H1 (cell line): ENCODE measurements around the gene TUBB2B. TPM values are rescaled to one million over a fixed set of nuclear protein-coding genes. Genes with fewer than 3 reads are reported as not detected.

Source experiments
- CTCF ChIA-PET: fragments of 300-600 bp; sonication (Branson Sonifier 250); formaldehyde crosslinking; loops from one replicate; lab custom pipeline; 2021; ENCODE audit not compliant: partially characterized antibody; lab: Charles Lee
- POLR2A ChIA-PET: fragments of 300-600 bp; sonication (Branson Sonifier 250); formaldehyde crosslinking; loops from one replicate; lab custom pipeline; 2021; ENCODE audit warnings: inconsistent platforms; ENCODE audit not compliant: partially characterized antibody; lab: Charles Lee
- DNase-seq, 2 experiments: peaks; one replicate each; pipeline versions ENCODE4 v3.0.0 to v3.0.0-alpha.2; 2010 to 2022; ENCODE audit warnings: low spot score in 2 of 2, low read depth in 1 of 2, mixed read lengths in 1 of 2
- FAIRE-seq: peaks from 2 replicates; lab custom pipeline; 2011; peaks lifted over from hg19 to GRCh38; lab: Jason Lieb, UNC
- H2AFZ ChIP-seq: 2 replicates; pipeline ENCODE4 v1.8.1; 2012; ENCODE audit warnings: low read length, inconsistent platforms
- H2AK5ac ChIP-seq: 2 replicates; pipeline ENCODE4 v1.6.1; 2013; ENCODE audit warnings: low read depth, low read length
- H2BK120ac ChIP-seq: replicated peaks from 2 replicates; pipeline ENCODE3; 2013; ENCODE audit warnings: low read depth, low read length, inconsistent platforms
- H2BK12ac ChIP-seq: 2 replicates; pipeline ENCODE4 v1.6.1; 2013; ENCODE audit warnings: low read depth, low read length
- H2BK15ac ChIP-seq: 2 replicates; pipeline ENCODE4 v1.6.1; 2013; ENCODE audit warnings: low read length
- H2BK20ac ChIP-seq: 2 replicates; pipeline ENCODE4 v1.6.1; 2013; ENCODE audit warnings: low read length
- H2BK5ac ChIP-seq: 2 replicates; pipeline ENCODE4 v1.6.1; 2013; ENCODE audit warnings: low read depth, low read length
- H3K14ac ChIP-seq: 2 replicates; pipeline ENCODE4 v1.6.1; 2013; ENCODE audit warnings: inconsistent platforms; ENCODE audit not compliant: insufficient read length
- H3K18ac ChIP-seq: 2 replicates; pipeline ENCODE4 v1.6.1; 2013; ENCODE audit warnings: low read length; ENCODE audit errors: extremely low read depth
- H3K23ac ChIP-seq: 2 replicates; pipeline ENCODE4 v1.6.1; 2013; ENCODE audit warnings: inconsistent platforms; ENCODE audit not compliant: insufficient read length
- H3K23me2 ChIP-seq: 2 replicates; pipeline ENCODE4 v1.6.1; 2013; ENCODE audit warnings: low read depth, low read length
- H3K27ac ChIP-seq: 2 replicates; pipeline ENCODE4 v1.6.1; 2011; ENCODE audit warnings: low read depth, low read length, inconsistent platforms
- H3K27me3 ChIP-seq, 4 experiments: replicated peaks in 1 of 4; 1 replicate in 1 of 4; 2 replicates in 3 of 4; pipeline versions ENCODE4 v1.6.1 to v1.8.1; 2011 to 2013; ENCODE audit warnings: low read length in 3 of 4, mild to moderate bottlenecking in 3 of 4, inconsistent platforms in 2 of 4, mixed read lengths in 2 of 4, moderate library complexity in 1 of 4; ENCODE audit not compliant: control insufficient read depth in 3 of 4, insufficient read depth in 3 of 4; ENCODE audit errors: extremely low read depth in 1 of 4
- H3K36me3 ChIP-seq, 4 experiments: 2 replicates each; pipeline versions ENCODE4 v1.6.1 to v1.8.1; 2011 to 2013; ENCODE audit warnings: mild to moderate bottlenecking in 4 of 4, low read length in 3 of 4, moderate library complexity in 2 of 4, control low read depth in 1 of 4, inconsistent platforms in 1 of 4; ENCODE audit not compliant: insufficient read depth in 4 of 4, control insufficient read depth in 2 of 4
- H3K4ac ChIP-seq: replicated peaks from 2 replicates; pipeline ENCODE3; 2013; ENCODE audit warnings: low read length, low read depth, mixed read lengths, inconsistent platforms; ENCODE audit not compliant: insufficient read length
- H3K4me1 ChIP-seq, 4 experiments: replicated peaks in 1 of 4; 1 replicate in 1 of 4; 2 replicates in 3 of 4; pipeline versions ENCODE4 v1.6.1 to v1.8.1; 2011 to 2013; ENCODE audit warnings: low read length in 3 of 4, inconsistent platforms in 2 of 4, mixed read lengths in 1 of 4; ENCODE audit not compliant: insufficient read depth in 4 of 4, control insufficient read depth in 3 of 4
- H3K4me2 ChIP-seq, 2 experiments: 2 replicates each; pipeline versions ENCODE4 v1.6.1 to v1.8.1; 2011 to 2013; ENCODE audit warnings: low read depth in 2 of 2, low read length in 2 of 2, control low read depth in 1 of 2, inconsistent platforms in 1 of 2, mild to moderate bottlenecking in 1 of 2; ENCODE audit not compliant: insufficient read depth in 1 of 2
- H3K4me3 ChIP-seq, 4 experiments: fragments of 200-600, 300-600 bp in 1 of 4; sonication (generic), shearing (Covaris generic), sonication (Bioruptor Twin) in 1 of 4; 2 replicates each; pipeline versions ENCODE4 v1.5.1 to v1.8.1; 2011 to 2016; ENCODE audit warnings: low read length in 4 of 4, low read depth in 3 of 4, control low read depth in 2 of 4, inconsistent platforms in 2 of 4, mild to moderate bottlenecking in 2 of 4, mixed read lengths in 1 of 4, moderate library complexity in 1 of 4; ENCODE audit not compliant: insufficient read depth in 2 of 4; ENCODE audit errors: extremely low read depth in 1 of 4
- H3K56ac ChIP-seq: replicated peaks from 2 replicates; pipeline ENCODE3; 2013; ENCODE audit warnings: low read depth, mild to moderate bottlenecking, mixed read lengths, low read length, inconsistent platforms; ENCODE audit not compliant: insufficient read length
- H3K79me1 ChIP-seq: 2 replicates; pipeline ENCODE4 v1.6.1; 2013; ENCODE audit warnings: low read depth, low read length, control low read depth
- H3K79me2 ChIP-seq, 2 experiments: 2 replicates each; pipeline versions ENCODE4 v1.6.1 to v1.8.1; 2012 to 2013; ENCODE audit warnings: low read length in 2 of 2, mild to moderate bottlenecking in 2 of 2, inconsistent platforms in 1 of 2; ENCODE audit not compliant: insufficient read depth in 2 of 2, control insufficient read depth in 1 of 2
- H3K9ac ChIP-seq, 4 experiments: replicated peaks in 1 of 4; 1 replicate in 1 of 4; 2 replicates in 3 of 4; pipeline versions ENCODE4 v1.6.1 to v1.8.1; 2011 to 2013; ENCODE audit warnings: low read depth in 3 of 4, low read length in 3 of 4, control low read depth in 2 of 4, mild to moderate bottlenecking in 2 of 4, moderate library complexity in 2 of 4, inconsistent platforms in 1 of 4; ENCODE audit errors: extremely low read depth in 1 of 4
- H3K9me3 ChIP-seq, 2 experiments: 2 replicates each; pipeline versions ENCODE4 v1.6.1 to v1.8.1; 2012 to 2013; ENCODE audit warnings: mild to moderate bottlenecking in 2 of 2, moderate library complexity in 2 of 2, control low read depth in 1 of 2, inconsistent platforms in 1 of 2, low read depth in 1 of 2, low read length in 1 of 2, mixed read lengths in 1 of 2; ENCODE audit not compliant: insufficient read depth in 2 of 2
- H4K20me1 ChIP-seq, 2 experiments: replicated peaks in 1 of 2; 2 replicates each; pipeline versions ENCODE3 to v1.8.1; 2011 to 2013; ENCODE audit warnings: inconsistent platforms in 2 of 2, low read length in 2 of 2, mild to moderate bottlenecking in 1 of 2; ENCODE audit not compliant: insufficient read depth in 2 of 2, control insufficient read depth in 1 of 2
- H4K5ac ChIP-seq: 2 replicates; pipeline ENCODE4 v1.6.1; 2013; ENCODE audit warnings: low read length, low read depth, mixed read lengths, inconsistent platforms; ENCODE audit not compliant: insufficient read length
- H4K8ac ChIP-seq: 2 replicates; pipeline ENCODE4 v1.8.0; 2013; ENCODE audit warnings: mild to moderate bottlenecking, moderate library complexity, low read length, inconsistent platforms; ENCODE audit not compliant: insufficient read depth; ENCODE audit errors: extremely low read depth
- H4K91ac ChIP-seq: replicated peaks from 2 replicates; pipeline ENCODE3; 2013; ENCODE audit warnings: low read length, mixed read lengths, inconsistent platforms; ENCODE audit not compliant: insufficient read length
- ATF3 ChIP-seq: IDR thresholded peaks from 2 replicates; pipeline ENCODE4 v1.6.1; 2011; ENCODE audit warnings: low read depth, mild to moderate bottlenecking, low read length; ENCODE audit not compliant: insufficient read depth
- CTCF ChIP-seq, 3 experiments: IDR thresholded peaks; 1 replicate in 2 of 3; 2 replicates in 1 of 3; pipeline versions ENCODE4 v1.5.1 to v1.6.1; 2011; ENCODE audit warnings: low read length in 3 of 3, mild to moderate bottlenecking in 3 of 3, inconsistent platforms in 2 of 3, low read depth in 1 of 3, moderate library complexity in 1 of 3; ENCODE audit not compliant: insufficient read depth in 1 of 3; ENCODE audit errors: control extremely low read depth in 1 of 3
- RAD21 ChIP-seq, 2 experiments: IDR thresholded peaks in 1 of 2; conservative IDR thresholded peaks in 1 of 2; 2 replicates each; pipeline ENCODE4 v1.6.1; 2011; ENCODE audit warnings: low read depth in 2 of 2, low read length in 2 of 2, improper control_type of control experiment in 1 of 2, inconsistent platforms in 1 of 2, mild to moderate bottlenecking in 1 of 2, moderate library complexity in 1 of 2
- WGBS, 2 experiments: shearing (Covaris generic) in 1 of 2; methylation state at CpG; one replicate each; pipeline versions ENCODE4 v1.1.6 to v1.1.7; 2013 to 2015; ENCODE audit warnings: low lambda C conversion rate in 2 of 2, mixed read lengths in 2 of 2, inconsistent platforms in 1 of 2, low coverage in 1 of 2, missing lambda C conversion rate in 1 of 2; ENCODE audit not compliant: insufficient replicate concordance in 2 of 2, insufficient coverage in 1 of 2, insufficient read length in 1 of 2; ENCODE audit errors: extremely low coverage in 1 of 2, missing lambda C conversion rate in 1 of 2; 5-methylcytosine and 5-hydroxymethylcytosine counted together
- polyA plus RNA-seq, 7 experiments: library from polyadenylated mRNA; depleted of rRNA in 3 of 7; stranded (reverse) in 5 of 7; unstranded in 2 of 7; fragments of >200 nt in 5 of 7; fragments of 200-250 nt in 2 of 7; gene quantifications; 1 replicate in 5 of 7; 2 replicates in 1 of 7; 4 replicates in 1 of 7; pipeline versions ENCODE4 v1.2.1 to v1.2.3, GENCODE V29; 2011 to 2013; ENCODE audit warnings: missing spikeins in 2 of 7, mixed read lengths in 2 of 7
- total RNA-seq: library from RNA; stranded (reverse); fragmentation: NEBNext Ultra II Directional; extraction: Animal tissue kit (Norgen Biotek cat#: 25700); gene quantifications from 2 replicates; pipeline ENCODE4 v1.2.1, GENCODE V29; 2021

TUBB2B gene
- total and polyA plus RNA-seq, 2 of the 8 experiments (the other 6 are each of a cell fraction or from before 2014, with no cell fraction given), result 612 to 722 TPM

- no peaks in the 10 kb centered on the region for H3K79me2 ChIP-seq
- no peak overlapping the region for H3K56ac ChIP-seq
- H3K14ac ChIP-seq, result no peak overlapping the region
- H3K9me3 ChIP-seq, result no peaks in the 10 kb centered on the region
- H2AFZ ChIP-seq, result no peak overlapping the region
- no peak overlapping the region for H4K5ac ChIP-seq
- no peak overlapping the region for H3K9ac ChIP-seq
- H4K91ac ChIP-seq, result no peak overlapping the region
- no peaks in the 10 kb centered on the region for H3K23me2 ChIP-seq
- 80% methylated on average over 13 of the region's 13 CpGs; no CpG with 5 or more reads in 1 of the 2 experiments for WGBS, 2 experiments
- no peak overlapping the region for H3K4ac ChIP-seq
- CTCF ChIA-PET, result interaction anchor here (0.7 to 17.3 kb wide), 20 partner anchors 8 to 209 kb away, joined by 3 to 263 read pairs (median 5); partner anchors contain the start of gene TUBB2A
- H3K4me3 ChIP-seq, result no peak overlapping the region
- no peaks in the 10 kb centered on the region; the same call in 1 of the 2 replicates for H3K79me1 ChIP-seq
- no peaks in the 10 kb centered on the region for H4K20me1 ChIP-seq
- no peaks in the 10 kb centered on the region for H3K27me3 ChIP-seq
- H3K4me1 ChIP-seq, result peaks cover 0 to 5% (median 0%) of the 10 kb centered on the region in 4 experiments; a peak in 3 of 7 replicates
- no peak for FAIRE-seq
- no peak overlapping the region; the same call in 1 of the 2 replicates for H3K18ac ChIP-seq
- TF ChIP-seq ATF3 (no peak), CTCF (IDR thresholded peaks at IDR 0.05; ENCODE audit: control extremely low read depth in 1 of 3, insufficient read depth in 1 of 3, low read depth in 1 of 3, low read length in 3 of 3) (peak; percentile 43 to 68 (median 57)), RAD21 (IDR thresholded peaks at IDR 0.05 in 1 of 2, conservative IDR thresholded peaks at IDR 0.05 in 1 of 2; ENCODE audit: low read depth in 2 of 2, low read length in 2 of 2) (peak; percentile 47 to 67)
- TF ChIP-seq, all 59 proteins: peak for 2
- H3K36me3 ChIP-seq, result no peaks in the 10 kb centered on the region
- H3K27ac ChIP-seq, result no peak overlapping the region
- H2BK5ac ChIP-seq, result no peak overlapping the region; the same call in 1 of the 2 replicates
- H2BK12ac ChIP-seq, result 0 out of 2 replicates have a peak overlapping the region, but pooled peaks have one; percentile 68
- H2BK15ac ChIP-seq, result peak overlapping the region; percentile 97; the same call in 1 of the 2 replicates
- no peak overlapping the region for H3K4me2 ChIP-seq
- H2BK20ac ChIP-seq, result 0 out of 2 replicates have a peak overlapping the region, but pooled peaks have one; percentile 32
- POLR2A ChIA-PET, result interaction anchor here (0.9 to 3.4 kb wide), 7 partner anchors 8 to 89 kb away, joined by 3 to 15 read pairs (median 5); partner anchors contain the start of gene TUBB2B
- H4K8ac ChIP-seq, result no peak overlapping the region
- H2AK5ac ChIP-seq, result no peak overlapping the region; the same call in 1 of the 2 replicates
- DNase-seq, result no peak
- no peak overlapping the region for H3K23ac ChIP-seq
- no peak overlapping the region for H2BK120ac ChIP-seq
These were observed 11.8 kb upstream of the TUBB2B start for GRCh38 chr6:3239110-3239830.
